SK-N-SH treated with all-trans-retinoic acid at 6 μM for 48 hours (cell line): ENCODE results near the gene SEC14L2.

ENCODE experiments used
- ATAC-seq: fragments of 200-7000 bp; cut with Tn5 transposase; 3 replicates; pipeline ENCODE4 v1.9.1; 2020; ENCODE audit warnings: mild to moderate bottlenecking, moderate library complexity
- ARNTL ChIP-seq: fragments of 450-650 bp; formaldehyde crosslinking; IDR thresholded peaks from 2 replicates; pipeline ENCODE4 v1.5.0; 2020; ENCODE audit warnings: low read depth, mild to moderate bottlenecking, moderate library complexity, borderline replicate concordance
- BACH2 ChIP-seq: fragments of 250-450 bp; sonication (Bioruptor Pico); IDR thresholded peaks from 2 replicates; pipeline ENCODE4 v1.9.0; 2021; ENCODE audit warnings: mild to moderate bottlenecking, borderline replicate concordance
- CREB5 ChIP-seq: fragments of 250-450 bp; sonication (Bioruptor Pico); IDR thresholded peaks from 2 replicates; pipeline ENCODE4 v1.5.1; 2020; ENCODE audit warnings: low read depth, mild to moderate bottlenecking, moderate library complexity
- CSDC2 ChIP-seq: fragments of 250-450 bp; sonication (Bioruptor Pico); IDR thresholded peaks from 2 replicates; pipeline ENCODE4 v1.5.0; 2020; ENCODE audit warnings: mild to moderate bottlenecking, moderate library complexity
- ESRRG ChIP-seq: fragments of 250-450 bp; sonication (Bioruptor Pico); IDR thresholded peaks from 2 replicates; pipeline ENCODE4 v1.6.1; 2021; ENCODE audit warnings: mild to moderate bottlenecking
- GLIS3 ChIP-seq: fragments of 250-450 bp; sonication (Bioruptor Pico); IDR thresholded peaks from 2 replicates; pipeline ENCODE4 v1.5.0; 2020; ENCODE audit warnings: mild to moderate bottlenecking, moderate library complexity
- ISL1 ChIP-seq: fragments of 250-450 bp; sonication (Bioruptor Pico); IDR thresholded peaks from 2 replicates; pipeline ENCODE4 v2.1.2; 2022; ENCODE audit warnings: mild to moderate bottlenecking, moderate library complexity
- OSR1 ChIP-seq: fragments of 250-450 bp; sonication (Bioruptor Pico); IDR thresholded peaks from 2 replicates; pipeline ENCODE4 v1.8.0; 2022; ENCODE audit warnings: moderate library complexity, mild to moderate bottlenecking, inconsistent platforms
- PATZ1 ChIP-seq: fragments of 250-450 bp; sonication (Bioruptor Pico); IDR thresholded peaks from 2 replicates; pipeline ENCODE4 v1.8.0; 2020; ENCODE audit warnings: mild to moderate bottlenecking, moderate library complexity, borderline replicate concordance
- POU6F1 ChIP-seq: fragments of 250-450 bp; sonication (Bioruptor Pico); IDR thresholded peaks from 2 replicates; pipeline ENCODE4 v1.8.0; 2021; ENCODE audit warnings: low read depth, mild to moderate bottlenecking, moderate library complexity, borderline replicate concordance
- PPARA ChIP-seq: fragments of 250-450 bp; sonication (Bioruptor Pico); IDR thresholded peaks from 2 replicates; pipeline ENCODE4 v1.5.0; 2020; ENCODE audit warnings: mild to moderate bottlenecking, borderline replicate concordance
- RARB ChIP-seq: fragments of 250-450 bp; sonication (Bioruptor Pico); IDR thresholded peaks from 2 replicates; pipeline ENCODE4 v1.8.0; 2021; ENCODE audit warnings: mild to moderate bottlenecking, moderate library complexity
- TCF4 ChIP-seq: fragments of 250-450 bp; sonication (Bioruptor Pico); IDR thresholded peaks from 2 replicates; pipeline ENCODE4 v1.8.0; 2021; ENCODE audit warnings: mild to moderate bottlenecking, moderate library complexity, borderline replicate concordance
- TOX ChIP-seq: fragments of 250-450 bp; sonication (Bioruptor Pico); IDR thresholded peaks from 2 replicates; pipeline ENCODE4 v1.8.0; 2021; ENCODE audit warnings: mild to moderate bottlenecking, moderate library complexity, borderline replicate concordance
- ZC3H10 ChIP-seq: fragments of 250-450 bp; sonication (Bioruptor Pico); IDR thresholded peaks from 2 replicates; pipeline ENCODE4 v1.5.1; 2021; ENCODE audit warnings: mild to moderate bottlenecking, moderate library complexity
- ZFP3 ChIP-seq: fragments of 250-450 bp; sonication (Bioruptor Pico); IDR thresholded peaks from 2 replicates; pipeline ENCODE4 v1.5.0; 2020; ENCODE audit warnings: mild to moderate bottlenecking, moderate library complexity
- ZFP30 ChIP-seq: fragments of 450-650 bp; formaldehyde crosslinking; IDR thresholded peaks from 2 replicates; pipeline ENCODE4 v1.5.0; 2022; ENCODE audit warnings: mild to moderate bottlenecking, moderate library complexity
- ZNF565 ChIP-seq: fragments of 450-650 bp; formaldehyde crosslinking; conservative IDR thresholded peaks from 2 replicates; pipeline ENCODE4 v1.5.0; 2020; ENCODE audit warnings: low read depth, mild to moderate bottlenecking, moderate library complexity
- ZNF8 ChIP-seq: fragments of 450-650 bp; formaldehyde crosslinking; IDR thresholded peaks from 2 replicates; pipeline ENCODE4 v1.5.0; 2020; ENCODE audit warnings: mild to moderate bottlenecking, moderate library complexity
- TF ChIP-seq, protein P1 (sequence below): fragments of 250-450 bp; sonication (Bioruptor Pico); IDR thresholded peaks from 2 replicates; pipeline ENCODE4 v1.5.0; 2020; ENCODE audit warnings: mild to moderate bottlenecking, moderate library complexity
- TF ChIP-seq, protein P2 (sequence below): fragments of 250-450 bp; sonication (Bioruptor Pico); IDR thresholded peaks from 2 replicates; pipeline ENCODE4 v1.5.1; 2021; ENCODE audit warnings: mild to moderate bottlenecking, moderate library complexity

SEC14L2 gene

GRCh38 chr22:30439226-30439625 lies 42.4 kb downstream of the SEC14L2 start:
- ATAC-seq: no peak
- TF ChIP-seq CSDC2 (CRISPR knock-in tag) (no peak), ZC3H10 (CRISPR knock-in tag) (no peak), ISL1 (CRISPR knock-in tag) (no peak), TOX (CRISPR knock-in tag) (no peak), ZFP30 (CRISPR knock-in tag) (no peak), POU6F1 (no peak), RARB (CRISPR knock-in tag) (no peak), CREB5 (CRISPR knock-in tag) (no peak), ZNF8 (CRISPR knock-in tag) (no peak), ESRRG (no peak), GLIS3 (CRISPR knock-in tag) (no peak), ARNTL (no peak)
- TF ChIP-seq, protein P1, sequence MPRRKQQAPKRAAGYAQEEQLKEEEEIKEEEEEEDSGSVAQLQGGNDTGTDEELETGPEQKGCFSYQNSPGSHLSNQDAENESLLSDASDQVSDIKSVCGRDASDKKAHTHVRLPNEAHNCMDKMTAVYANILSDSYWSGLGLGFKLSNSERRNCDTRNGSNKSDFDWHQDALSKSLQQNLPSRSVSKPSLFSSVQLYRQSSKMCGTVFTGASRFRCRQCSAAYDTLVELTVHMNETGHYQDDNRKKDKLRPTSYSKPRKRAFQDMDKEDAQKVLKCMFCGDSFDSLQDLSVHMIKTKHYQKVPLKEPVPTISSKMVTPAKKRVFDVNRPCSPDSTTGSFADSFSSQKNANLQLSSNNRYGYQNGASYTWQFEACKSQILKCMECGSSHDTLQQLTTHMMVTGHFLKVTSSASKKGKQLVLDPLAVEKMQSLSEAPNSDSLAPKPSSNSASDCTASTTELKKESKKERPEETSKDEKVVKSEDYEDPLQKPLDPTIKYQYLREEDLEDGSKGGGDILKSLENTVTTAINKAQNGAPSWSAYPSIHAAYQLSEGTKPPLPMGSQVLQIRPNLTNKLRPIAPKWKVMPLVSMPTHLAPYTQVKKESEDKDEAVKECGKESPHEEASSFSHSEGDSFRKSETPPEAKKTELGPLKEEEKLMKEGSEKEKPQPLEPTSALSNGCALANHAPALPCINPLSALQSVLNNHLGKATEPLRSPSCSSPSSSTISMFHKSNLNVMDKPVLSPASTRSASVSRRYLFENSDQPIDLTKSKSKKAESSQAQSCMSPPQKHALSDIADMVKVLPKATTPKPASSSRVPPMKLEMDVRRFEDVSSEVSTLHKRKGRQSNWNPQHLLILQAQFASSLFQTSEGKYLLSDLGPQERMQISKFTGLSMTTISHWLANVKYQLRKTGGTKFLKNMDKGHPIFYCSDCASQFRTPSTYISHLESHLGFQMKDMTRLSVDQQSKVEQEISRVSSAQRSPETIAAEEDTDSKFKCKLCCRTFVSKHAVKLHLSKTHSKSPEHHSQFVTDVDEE (CRISPR knock-in tag): no peak

GRCh38 chr22:30439836-30440235 lies 43.0 kb downstream of the SEC14L2 start:
- TF ChIP-seq ARNTL: no peak
- no peak for TF ChIP-seq CREB5 (CRISPR knock-in tag)
- TF ChIP-seq TCF4 (CRISPR knock-in tag): no peak
- TF ChIP-seq GLIS3 (CRISPR knock-in tag): no peak
- TF ChIP-seq, protein P2, sequence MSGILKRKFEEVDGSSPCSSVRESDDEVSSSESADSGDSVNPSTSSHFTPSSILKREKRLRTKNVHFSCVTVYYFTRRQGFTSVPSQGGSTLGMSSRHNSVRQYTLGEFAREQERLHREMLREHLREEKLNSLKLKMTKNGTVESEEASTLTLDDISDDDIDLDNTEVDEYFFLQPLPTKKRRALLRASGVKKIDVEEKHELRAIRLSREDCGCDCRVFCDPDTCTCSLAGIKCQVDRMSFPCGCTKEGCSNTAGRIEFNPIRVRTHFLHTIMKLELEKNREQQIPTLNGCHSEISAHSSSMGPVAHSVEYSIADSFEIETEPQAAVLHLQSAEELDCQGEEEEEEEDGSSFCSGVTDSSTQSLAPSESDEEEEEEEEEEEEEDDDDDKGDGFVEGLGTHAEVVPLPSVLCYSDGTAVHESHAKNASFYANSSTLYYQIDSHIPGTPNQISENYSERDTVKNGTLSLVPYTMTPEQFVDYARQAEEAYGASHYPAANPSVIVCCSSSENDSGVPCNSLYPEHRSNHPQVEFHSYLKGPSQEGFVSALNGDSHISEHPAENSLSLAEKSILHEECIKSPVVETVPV (CRISPR knock-in tag): no peak
- no peak for TF ChIP-seq ESRRG
- no peak for TF ChIP-seq ZNF8 (CRISPR knock-in tag)
- TF ChIP-seq ZFP3 (CRISPR knock-in tag): no peak
- no peak for TF ChIP-seq RARB (CRISPR knock-in tag)
- no peak for TF ChIP-seq PPARA
- no peak for TF ChIP-seq ISL1 (CRISPR knock-in tag)
- TF ChIP-seq PATZ1: no peak
- no peak for TF ChIP-seq BACH2 (CRISPR knock-in tag)
- no peak for TF ChIP-seq OSR1
- no peak for TF ChIP-seq ZFP30 (CRISPR knock-in tag)
- ATAC-seq: no peak

GRCh38 chr22:30441088-30441487 lies 44.3 kb downstream of the SEC14L2 start:
- ATAC-seq: no peak
- no peak for TF ChIP-seq ZNF8 (CRISPR knock-in tag)
- TF ChIP-seq TCF4 (CRISPR knock-in tag): no peak
- TF ChIP-seq BACH2 (CRISPR knock-in tag): no peak
- TF ChIP-seq, protein P2 (CRISPR knock-in tag): no peak
- no peak for TF ChIP-seq ZFP30 (CRISPR knock-in tag)
- TF ChIP-seq ZNF565 (CRISPR knock-in tag): no peak
- no peak for TF ChIP-seq OSR1
- TF ChIP-seq POU6F1: no peak
- TF ChIP-seq, protein P1 (CRISPR knock-in tag): no peak
